HG03558 (cell line): ENCODE measurements around the gene PACSIN1.

Experiments
- ATAC-seq: cut with Tn5 transposase; IDR thresholded peaks from one replicate; pipeline ENCODE4 v1.9.1; 2021; ENCODE audit warnings: moderate number of reproducible peaks; ENCODE audit not compliant: unreplicated experiment; ENCODE audit errors: extremely low read depth

PACSIN1 gene

DNA sequence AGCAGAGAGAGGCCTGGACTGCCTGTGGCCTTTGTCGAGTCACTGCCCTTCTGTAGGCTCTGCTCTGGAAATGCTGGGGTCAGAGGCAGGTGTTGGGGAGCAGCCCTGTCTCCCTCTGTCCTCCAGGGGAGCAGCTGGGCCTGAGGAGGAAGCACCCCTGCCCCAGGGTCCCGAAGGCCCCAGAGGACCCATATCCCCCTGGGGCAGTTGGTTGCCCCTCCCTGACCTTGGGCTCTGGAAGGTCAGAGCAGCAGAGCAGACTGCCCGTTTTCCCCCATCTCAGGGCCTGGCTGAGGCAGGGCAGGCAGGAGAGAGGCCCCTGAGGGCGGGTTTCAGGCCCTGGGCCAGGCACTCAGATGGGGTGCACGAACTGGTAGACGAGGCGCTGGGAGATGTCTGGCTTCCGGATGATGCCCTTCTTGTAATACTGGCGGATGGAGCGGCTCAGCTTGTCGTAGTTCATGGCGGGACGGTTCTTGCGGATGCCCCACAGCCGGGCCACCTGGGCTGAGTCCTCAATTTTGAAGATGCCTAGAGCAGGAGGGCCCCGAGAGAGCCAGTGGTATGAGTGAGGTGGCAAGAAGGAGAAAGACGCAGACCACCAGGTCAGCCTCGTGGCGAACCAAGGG is 72.2 kb downstream of the PACSIN1 start:
- no peak for ATAC-seq

DNA sequence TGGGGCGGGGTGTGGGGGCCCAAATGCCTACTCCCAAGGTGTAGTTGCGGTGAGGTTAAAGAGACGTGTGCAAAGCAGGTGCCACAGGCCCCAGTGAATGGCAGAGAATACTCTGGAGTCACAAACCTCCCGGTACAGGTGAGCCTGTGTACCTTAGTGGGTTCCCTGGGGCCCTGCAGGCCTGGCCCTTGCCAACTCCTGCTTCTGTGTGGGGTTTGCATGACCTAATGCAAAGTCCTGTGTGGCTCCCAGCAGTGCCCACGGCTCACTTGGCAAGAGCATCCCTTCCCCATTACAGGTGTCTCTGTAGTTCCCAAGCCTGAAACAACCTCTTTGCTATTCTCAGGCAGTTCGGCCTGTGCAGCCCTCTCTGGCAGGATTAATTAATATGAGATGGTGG is 72.7 kb downstream of the PACSIN1 start:
- ATAC-seq = no peak

DNA sequence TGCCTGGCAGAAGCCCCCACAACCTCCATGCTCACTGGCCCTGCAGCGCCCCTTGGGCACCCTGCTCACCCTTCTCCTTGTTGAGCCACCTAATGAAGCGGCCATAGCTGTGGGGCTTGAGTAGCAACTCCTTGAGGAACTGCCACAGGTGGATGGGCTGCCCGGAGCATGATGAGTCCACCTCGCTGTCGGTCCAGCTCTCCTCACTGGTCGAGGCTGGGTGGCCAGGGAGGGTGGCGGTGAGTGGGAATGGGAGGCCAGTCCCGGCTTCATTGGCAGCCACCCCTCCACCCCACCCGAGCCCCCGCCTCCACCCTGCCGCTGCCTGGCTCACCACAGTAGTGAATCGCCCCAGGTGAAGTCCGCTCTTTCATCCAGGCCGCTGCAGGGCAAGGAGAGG is 73.3 kb downstream of the PACSIN1 start:
- no peak for ATAC-seq

DNA sequence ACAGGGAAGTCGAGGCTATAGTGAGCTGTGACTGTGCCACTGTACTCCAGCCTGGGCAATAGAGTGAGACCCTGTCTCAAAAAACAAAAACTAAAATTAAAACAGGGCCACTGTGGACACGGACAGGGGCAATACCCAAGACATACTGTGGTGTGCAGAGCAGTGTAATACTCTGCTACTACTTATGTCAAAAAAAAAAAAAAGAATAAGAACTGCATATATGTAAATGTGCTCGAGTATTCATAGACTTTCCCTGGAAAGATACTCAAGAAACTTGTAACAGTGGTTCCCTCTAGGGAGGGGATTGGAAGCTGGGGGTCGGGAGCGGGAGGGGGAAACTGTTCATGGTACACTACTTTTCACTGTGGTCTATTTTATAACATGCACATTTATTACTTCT is 74.3 kb downstream of the PACSIN1 start:
- no peak for ATAC-seq

DNA sequence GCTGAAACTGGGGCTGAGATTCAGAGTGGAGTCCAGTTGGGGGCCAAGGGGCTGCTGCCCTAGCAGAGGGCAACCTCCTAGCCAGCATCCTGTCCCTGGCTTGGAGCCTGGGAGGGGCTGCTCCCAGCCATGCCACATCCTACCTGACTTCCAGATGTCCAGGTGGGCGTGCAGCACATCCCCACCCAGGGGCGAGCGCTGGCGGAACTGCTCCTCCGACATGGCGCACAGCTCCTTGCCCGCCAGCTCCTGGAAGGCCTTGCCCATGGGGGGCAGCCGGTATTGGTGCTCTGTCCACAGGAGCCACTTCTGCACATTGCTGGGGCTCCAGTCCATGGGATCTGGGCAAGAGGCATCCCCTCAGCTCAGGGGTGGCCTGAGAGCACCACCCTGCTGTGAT is 75.0 kb downstream of the PACSIN1 start:
- ATAC-seq = no peak

DNA sequence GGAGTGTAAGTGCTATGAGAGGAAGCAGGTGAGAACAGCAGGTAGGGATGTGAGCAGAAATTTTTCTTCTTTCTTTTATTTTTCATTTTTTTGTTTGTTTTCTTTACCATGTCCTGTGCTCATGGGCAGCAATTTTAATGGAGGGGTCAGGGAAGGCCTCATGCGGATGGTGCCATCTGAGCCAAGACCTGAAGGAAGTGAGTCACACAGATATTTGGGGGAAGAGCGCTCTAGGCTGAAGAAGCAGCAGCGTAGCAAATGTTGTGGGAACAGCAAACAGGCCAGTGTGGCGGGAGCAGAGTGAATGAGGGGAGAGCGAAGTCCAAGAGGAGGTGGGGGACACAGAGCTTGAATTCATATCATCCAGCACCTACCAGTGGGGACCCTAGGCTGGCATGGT is 77.5 kb downstream of the PACSIN1 start:
- ATAC-seq = no peak

DNA sequence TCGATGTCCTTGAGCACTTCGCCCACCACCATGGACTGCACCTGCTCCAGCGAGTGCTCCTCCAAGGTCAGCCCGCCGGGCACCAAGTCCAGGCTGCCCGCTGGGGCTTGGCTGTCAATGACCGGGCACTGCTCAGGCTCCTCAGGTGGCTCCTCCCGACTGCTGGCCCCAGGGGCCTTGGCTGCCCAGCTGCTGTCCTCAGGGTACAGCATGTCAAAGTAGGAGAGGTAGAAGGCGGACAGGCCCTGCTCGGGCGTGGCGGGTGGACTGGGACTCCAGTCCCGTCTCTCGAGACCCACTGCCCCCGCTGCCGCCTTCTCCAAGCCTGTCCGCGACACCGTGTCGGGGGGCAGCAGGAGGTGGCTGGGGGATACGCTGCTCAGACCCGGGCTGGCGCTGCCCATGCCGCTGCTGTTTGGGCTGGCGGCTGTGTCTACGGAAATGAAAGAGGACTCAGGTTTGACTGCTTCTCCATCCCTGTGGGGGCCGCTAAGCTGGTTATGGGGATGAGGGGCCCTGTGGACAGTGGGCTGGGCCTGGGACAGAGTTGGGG is 78.3 kb downstream of the PACSIN1 start:
- ATAC-seq = no peak

DNA sequence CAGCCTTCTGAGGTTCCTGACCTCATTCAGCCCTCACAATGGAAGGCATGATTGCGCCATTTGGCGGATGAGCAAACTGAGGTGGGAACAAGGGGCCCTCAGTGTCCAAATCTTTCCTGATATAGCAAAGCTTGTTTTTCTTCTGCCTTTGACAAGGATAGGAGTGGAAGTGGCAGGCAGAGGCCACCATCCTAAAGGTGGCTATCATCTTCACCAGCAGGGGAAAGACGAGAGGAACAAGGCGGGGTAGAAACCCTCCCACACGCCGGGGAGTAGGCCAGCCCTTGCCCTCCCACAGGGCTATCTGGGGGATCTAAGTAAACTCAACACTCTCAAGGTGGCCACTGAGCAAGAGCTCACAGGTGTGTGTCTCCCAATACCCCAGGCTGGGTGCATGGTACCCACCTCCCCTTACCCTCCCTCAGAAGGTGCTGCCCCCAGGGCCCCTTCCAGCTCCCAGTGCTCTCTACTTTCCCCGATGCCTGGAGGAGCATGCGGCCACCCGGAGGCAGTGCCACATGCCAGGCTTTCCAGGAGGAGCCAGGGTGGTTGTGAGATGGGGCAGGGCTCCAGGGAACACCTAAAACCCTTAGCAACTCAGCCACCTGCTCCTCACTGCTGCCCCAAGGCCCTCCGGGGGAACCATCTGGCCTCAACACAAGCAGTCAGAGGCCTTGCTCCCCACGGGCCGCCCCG is 79.0 kb downstream of the PACSIN1 start:
- no peak for ATAC-seq

DNA sequence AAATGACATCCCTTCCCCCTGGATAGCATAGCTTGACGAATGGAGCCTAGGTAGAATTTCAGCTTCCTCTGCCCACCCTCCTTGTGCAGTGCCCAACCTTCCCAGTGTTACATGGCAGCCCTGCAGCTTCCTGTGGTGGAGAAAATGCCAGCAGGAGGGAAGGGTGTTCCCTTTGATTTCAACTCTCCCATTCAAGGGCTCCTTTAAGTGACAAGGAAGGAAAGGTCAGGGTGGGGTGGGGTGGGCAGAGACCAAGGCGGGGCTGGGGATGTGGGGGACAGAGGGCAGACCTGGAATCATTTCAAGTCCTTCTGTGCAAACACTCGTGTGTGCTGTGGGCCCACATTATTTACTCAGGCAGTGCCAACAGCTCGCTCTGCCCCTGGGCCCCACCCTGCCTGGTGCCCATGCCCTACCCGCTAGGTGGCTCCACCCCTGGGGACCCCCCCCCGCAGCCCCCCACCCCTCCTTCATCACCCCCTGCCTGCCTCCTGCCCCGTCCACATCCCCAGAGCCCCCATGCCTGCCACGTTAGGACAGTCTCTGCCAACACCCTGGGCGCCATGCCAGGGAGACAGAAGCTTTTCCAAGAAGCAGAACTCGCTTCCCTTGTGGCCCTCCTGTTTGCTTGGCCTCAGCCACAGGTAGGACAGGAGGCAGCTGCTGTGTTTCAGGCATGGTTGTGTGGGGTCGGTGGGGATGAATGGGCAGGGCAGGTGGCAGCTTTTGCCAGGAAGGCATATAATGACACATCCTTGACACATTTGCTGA is 80.9 kb downstream of the PACSIN1 start:
- ATAC-seq = no peak

DNA sequence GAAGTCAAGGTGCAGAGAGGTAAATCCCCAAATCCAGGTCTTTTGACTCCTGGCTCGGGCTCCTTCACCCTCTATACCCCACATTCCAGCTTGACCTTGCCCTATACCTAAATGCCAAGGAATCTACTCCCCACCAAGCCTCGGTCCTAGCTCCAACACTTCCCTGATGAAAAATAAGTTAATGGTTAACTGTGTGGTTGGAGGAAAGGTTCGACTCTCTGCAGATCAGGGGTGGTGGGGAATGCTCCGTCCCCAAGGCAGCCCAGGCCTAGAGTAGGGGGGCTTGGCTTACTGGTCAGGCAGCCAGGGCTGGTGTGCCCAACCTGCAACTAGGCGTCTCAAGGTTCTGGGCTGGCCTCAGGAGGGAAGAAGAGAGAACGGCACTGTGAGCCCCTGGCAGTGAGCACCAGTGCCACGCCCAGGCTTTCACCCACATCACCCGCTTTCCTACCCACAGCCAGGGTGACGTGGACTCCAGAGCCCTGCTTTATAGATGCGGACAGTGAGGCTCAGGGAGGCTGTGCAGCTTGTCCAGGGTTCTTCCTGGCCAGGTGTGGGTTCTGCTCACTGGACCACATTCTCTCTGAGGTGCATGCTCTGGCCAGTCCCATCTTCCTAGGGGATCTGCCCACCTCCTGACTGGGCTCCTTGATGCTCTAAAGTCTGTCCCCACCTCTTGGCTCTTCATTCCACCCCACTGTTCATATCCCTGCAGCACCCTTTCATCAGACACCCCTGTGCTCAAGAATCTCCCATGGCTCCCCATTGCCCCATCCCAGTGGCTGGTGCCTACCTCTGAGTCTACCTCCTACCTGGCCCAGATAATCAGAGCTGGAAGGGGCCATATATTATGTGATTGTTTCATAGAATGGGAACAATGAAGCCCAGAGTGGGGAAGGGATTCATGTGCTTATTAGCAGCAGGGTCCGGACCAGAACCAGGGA is 82.1 kb downstream of the PACSIN1 start:
- ATAC-seq = no peak

DNA sequence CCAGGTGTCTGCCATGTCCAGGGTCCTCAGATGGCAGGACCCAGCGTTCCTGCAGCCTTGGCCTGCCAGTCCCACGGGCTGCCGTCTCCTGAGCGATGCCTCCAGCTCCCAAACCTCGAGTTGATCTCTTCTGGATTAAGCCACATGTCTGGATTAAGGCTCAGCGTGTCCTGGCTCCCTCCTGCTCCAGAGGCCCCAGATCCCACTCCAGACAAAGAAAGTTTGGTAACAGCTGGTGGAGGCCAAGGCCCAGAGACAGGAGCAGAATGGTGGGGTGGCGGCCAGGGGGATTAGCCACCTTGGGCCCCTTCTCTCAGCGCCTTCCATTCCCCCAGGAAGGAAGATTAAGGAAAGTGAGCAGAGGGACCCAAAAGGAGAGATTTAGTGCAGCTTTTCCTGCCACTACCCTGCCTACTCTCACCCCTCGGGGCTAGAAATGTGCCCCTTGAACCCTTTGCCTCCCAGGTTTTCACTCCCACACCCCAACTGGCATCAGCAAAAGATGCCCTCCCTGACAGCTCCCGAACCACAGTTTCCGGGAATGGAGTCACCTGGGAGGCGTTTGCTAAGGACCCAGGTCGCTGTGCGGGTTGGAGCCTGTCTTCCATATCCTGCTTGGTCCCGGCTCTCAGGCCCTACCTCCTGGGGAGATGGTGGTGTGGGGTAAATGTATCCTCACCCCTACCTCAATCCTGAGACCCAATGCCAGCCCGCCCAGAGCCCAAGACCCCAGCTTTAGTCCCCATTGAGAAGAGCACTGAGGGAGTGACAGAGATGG is 83.3 kb downstream of the PACSIN1 start:
- no peak for ATAC-seq

DNA sequence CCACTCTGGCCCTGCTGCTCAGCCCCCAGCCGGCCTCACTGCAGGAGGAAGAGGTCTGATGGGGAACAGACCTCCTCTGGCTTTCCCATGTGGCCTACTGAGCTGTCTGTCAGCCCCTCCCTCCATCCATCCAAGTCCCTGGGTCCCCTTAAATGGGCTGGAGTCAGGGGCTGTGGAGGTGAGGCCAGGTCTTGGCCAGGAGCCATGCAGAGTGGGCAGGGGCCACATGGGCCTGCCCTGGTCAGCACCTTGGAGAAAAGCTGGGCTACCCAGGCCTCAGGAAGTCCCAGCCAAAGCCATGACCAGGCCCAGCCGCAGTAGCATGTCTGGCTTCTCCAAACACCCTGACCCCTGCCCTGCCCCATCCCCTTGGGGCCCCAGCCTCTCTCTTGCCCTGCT is 83.9 kb downstream of the PACSIN1 start:
- ATAC-seq = no peak

DNA sequence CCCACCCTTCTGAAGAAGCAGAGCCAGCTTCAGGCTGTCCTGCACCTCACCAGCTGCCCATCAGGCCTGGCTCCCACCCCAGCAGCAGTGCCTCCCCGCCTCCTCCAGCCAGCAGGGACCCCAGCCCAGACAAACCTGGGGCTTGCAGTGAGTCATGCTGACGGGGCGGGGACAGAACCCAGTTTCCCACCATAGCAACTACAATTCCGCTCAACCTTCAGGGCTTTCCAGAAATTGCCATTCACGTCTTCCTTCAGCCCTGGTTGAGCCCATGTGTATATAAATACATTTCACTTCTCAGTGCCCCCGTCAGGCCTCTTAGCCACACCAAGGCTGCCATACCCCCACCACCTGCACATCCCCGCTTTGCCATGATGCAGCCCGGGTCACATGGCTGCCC is 85.8 kb downstream of the PACSIN1 start:
- ATAC-seq = no peak

DNA sequence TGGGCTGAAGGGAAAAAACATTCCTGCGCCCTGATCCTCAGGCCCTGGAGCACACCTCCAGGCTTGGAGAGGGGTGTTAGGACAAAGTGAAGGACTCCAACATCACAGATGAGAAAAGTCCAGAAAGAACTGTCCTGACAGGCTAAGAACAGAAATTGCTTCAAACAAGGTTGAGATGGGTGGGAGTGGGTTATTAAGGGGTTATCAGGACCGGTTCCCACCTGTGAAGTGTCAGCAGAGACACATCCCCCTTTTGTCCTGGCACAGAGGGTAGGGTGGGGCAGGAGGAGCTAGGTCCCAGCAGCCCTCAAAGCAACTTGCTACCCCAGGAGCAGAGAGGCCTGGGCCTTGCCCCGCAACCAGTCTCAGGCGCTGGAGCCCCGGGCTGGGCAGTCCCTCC is 86.7 kb downstream of the PACSIN1 start:
- no peak for ATAC-seq

DNA sequence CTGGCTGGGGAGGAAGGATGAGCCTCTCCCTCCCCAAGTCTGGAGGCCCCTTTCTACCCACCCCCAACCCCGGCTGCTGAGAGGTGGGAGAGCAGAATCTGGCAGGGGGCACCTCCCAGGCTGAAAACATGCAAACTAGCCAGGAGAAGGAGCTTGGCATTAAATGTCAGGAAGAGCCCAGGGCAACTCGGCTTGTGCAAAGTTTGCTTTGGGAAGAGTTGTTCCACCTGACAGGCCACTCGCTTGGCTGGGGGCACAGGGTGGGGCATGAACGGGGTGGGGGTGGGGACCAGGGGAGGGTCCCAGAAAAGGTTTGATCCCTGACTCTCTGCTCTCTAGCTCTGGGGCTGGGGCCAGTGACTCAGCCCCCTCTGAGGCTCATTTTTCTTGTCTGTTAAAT is 87.3 kb downstream of the PACSIN1 start:
- no peak for ATAC-seq

DNA sequence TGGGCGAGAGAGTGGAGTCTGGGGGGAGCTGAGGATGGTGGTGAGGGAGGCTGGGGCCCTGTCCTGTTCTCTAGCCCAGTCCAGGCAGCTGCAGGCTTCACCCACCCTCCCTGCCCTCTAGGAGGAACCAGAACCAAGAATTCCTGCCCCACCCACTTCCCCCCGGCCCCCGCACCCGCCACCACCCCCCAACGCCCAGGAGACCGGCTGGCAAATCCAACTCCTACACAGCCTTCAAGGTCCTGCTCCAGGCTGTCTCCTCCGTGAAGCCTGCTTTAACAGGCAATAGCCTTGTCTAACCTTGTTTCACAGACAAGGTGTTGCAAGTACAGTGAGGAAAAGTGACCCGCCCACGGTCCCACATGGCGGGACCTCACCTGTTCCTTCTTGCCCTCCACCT is 87.9 kb downstream of the PACSIN1 start:
- ATAC-seq = no peak

DNA sequence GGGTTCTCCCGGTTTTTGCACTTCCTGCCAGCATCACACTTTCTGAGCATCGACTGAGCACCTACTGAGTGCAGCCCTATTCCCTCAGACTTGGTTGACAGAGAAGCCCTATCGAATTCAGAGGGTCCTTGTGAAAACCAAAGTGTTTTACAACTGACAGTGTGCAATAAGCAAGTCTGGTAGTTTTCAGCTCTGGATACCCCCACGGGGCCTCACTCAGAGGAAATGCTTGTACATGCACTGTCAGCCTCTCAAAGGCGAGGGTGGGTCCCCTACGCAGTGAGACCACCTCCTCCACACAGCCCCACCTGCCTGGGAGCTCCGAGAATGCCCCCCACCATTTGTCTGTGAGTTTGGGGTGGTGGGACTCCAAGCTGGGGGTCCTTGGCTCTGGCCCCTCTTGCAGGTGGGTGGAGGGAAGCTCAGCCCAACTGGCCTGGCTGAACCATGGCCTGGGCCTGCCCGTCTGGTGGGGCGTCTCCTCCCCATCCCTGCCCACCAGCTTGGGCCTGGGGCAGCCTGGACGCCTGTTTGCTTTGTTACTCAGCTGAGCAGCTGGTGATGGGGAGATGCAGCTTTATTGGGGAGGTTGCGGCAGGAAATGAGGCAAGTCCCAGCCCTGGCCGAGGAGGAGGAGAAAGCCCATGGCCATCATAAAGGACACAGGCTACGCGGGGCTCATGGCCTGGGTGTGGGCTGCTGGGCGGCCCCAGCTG is 88.6 kb downstream of the PACSIN1 start:
- ATAC-seq = no peak

DNA sequence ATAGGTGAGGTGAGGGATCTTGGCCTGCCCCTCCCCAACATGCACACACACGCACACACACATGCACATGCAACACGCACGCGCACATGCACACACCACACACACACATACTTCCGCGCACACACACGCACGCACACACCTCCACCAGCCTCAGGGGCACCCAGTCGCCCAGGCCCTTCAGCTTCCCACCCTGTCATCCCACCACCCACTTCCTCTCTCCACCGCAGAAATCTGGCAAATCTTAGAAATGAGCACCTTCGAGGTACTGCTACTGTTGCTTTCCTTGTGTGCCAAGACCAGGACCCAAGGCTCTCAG is 89.1 kb downstream of the PACSIN1 start:
- no peak for ATAC-seq

DNA sequence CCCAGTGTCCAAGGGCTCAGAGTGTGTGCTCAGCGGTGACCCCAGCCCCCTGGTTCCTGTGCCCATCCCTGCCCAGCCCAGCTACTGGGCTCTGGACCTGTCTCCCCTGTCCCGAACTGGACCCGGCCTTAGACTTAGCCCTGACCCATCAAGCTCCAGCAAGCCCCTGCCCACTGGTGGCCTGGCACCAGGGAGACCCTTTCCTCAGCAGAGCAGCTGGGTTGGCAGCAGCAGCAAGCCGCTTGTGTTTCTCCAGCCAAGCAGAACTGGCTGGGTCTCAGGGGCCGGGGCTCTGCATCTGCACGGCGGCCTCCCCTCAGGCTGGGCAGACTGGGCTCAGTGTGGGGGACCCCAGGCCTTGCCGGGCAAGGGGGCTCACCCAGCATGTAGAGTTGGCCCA is 89.5 kb downstream of the PACSIN1 start:
- ATAC-seq = no peak
